Left ventricle myocardium inferior (tissue), 1 donor: ENCODE data around the gene CFAP141. TPM values are rescaled to one million over a fixed set of nuclear protein-coding genes. Genes with fewer than 3 reads are reported as not detected.

Experiments
- DNase-seq: peaks from one replicate; pipeline ENCODE4 v3.0.0-alpha.2; 2020
- H3K27ac ChIP-seq: fragments of 200-600 bp; replicated peaks from 2 replicates; pipeline ENCODE4 v1.8.0; 2021
- H3K27me3 ChIP-seq: fragments of 200-600 bp; 2 replicates; pipeline ENCODE4 v1.8.0; 2021; ENCODE audit warnings: low read depth
- H3K36me3 ChIP-seq: fragments of 200-600 bp; 2 replicates; pipeline ENCODE4 v1.8.0; 2021
- H3K4me1 ChIP-seq: fragments of 200-600 bp; 2 replicates; pipeline ENCODE4 v1.8.0; 2021
- H3K4me3 ChIP-seq: fragments of 200-600 bp; 2 replicates; pipeline ENCODE4 v1.8.0; 2021; ENCODE audit warnings: mild to moderate bottlenecking, moderate library complexity
- H3K9me3 ChIP-seq: fragments of 200-600 bp; replicated peaks from 2 replicates; pipeline ENCODE4 v1.8.0; 2021
- CTCF ChIP-seq: fragments of 200-600 bp; IDR thresholded peaks from 2 replicates; pipeline ENCODE4 v1.8.0; 2021; ENCODE audit warnings: antibody characterized with exemption, mild to moderate bottlenecking, borderline replicate concordance
- intact Hi-C: fragments of 100-400 bp; cut with micrococcal nuclease; formaldehyde crosslinking; loops from one replicate; pipeline ENCODE4 v1.11.0; 2022
- total RNA-seq: library from RNA; stranded (reverse); fragmentation: NEBNext Ultra II Directional; extraction: Animal tissue kit (Norgen Biotek cat#: 25700); gene quantifications from one replicate; pipeline ENCODE4 v1.2.1, GENCODE V29; 2021
- donor health status: DM: no; HTN: yes; CAD: no; lungs with severe emphysema.

Gene CFAP141
- total RNA-seq, 1 donor from 2014 or later, result not detected

GRCh38 chr1:154220071-154220969, 14.2 kb upstream of the CFAP141 start, which contains the start of gene UBAP2L:
Gene UBAP2L, plus strand, starts transcription at chr1:154220955. Its CDS starts 4,169 bp downstream, at chr1:154225124.
- peak; percentile 99 for DNase-seq
- intact Hi-C loops, result no loop called here
- no peak for TF ChIP-seq CTCF
- H3K4me3 ChIP-seq, result peak within 1 kb of the TSS; percentile 87
- no peaks in the 10 kb centered on the region for H3K9me3 ChIP-seq
- H3K36me3 ChIP-seq, result peaks cover 29% of the 10 kb centered on the region
- H3K27ac ChIP-seq, result peak within 1 kb of the TSS; percentile 98
- H3K4me1 ChIP-seq, result peaks cover 79% of the 10 kb centered on the region
- no peaks in the 10 kb centered on the region for H3K27me3 ChIP-seq

GRCh38 chr1:154219541-154219940, 13.4 kb upstream of the CFAP141 start:
- intact Hi-C loops, result no loop called here
- no peaks in the 10 kb centered on the region for H3K9me3 ChIP-seq
- H3K36me3 ChIP-seq, result peaks cover 29% of the 10 kb centered on the region
- no peaks in the 10 kb centered on the region for H3K27me3 ChIP-seq
- H3K4me1 ChIP-seq, result peaks cover 72% of the 10 kb centered on the region
- peak overlapping the region; percentile 87 for H3K4me3 ChIP-seq
- peak overlapping the region; percentile 98 for H3K27ac ChIP-seq
- no peak for DNase-seq
- TF ChIP-seq CTCF, result no peak

GRCh38 chr1:154218545-154218944, 12.4 kb upstream of the CFAP141 start:
- Histone ChIP-seq H3K27me3 (no peaks in the 10 kb centered on the region), H3K4me3 (peak overlapping the region; percentile 87), H3K4me1 (peaks cover 62% of the 10 kb centered on the region), H3K9me3 (no peaks in the 10 kb centered on the region), H3K36me3 (peaks cover 39% of the 10 kb centered on the region), H3K27ac (no peak overlapping the region)
- no peak for DNase-seq
- no peak for TF ChIP-seq CTCF
- intact Hi-C loops, result no loop called here

GRCh38 chr1:154213274-154213673, 7.1 kb upstream of the CFAP141 start:
- Histone ChIP-seq H3K27ac (peak overlapping the region; percentile 9), H3K9me3 (no peaks in the 10 kb centered on the region), H3K27me3 (no peaks in the 10 kb centered on the region), H3K36me3 (peaks cover 85% of the 10 kb centered on the region), H3K4me3 (no peak overlapping the region), H3K4me1 (peaks cover 39% of the 10 kb centered on the region)
- no peak for DNase-seq
- intact Hi-C loops, result no loop called here
- no peak for TF ChIP-seq CTCF

- no peak for TF ChIP-seq CTCF
- Histone ChIP-seq H3K27ac (peak overlapping the region; percentile 68), H3K4me1 (peaks cover 28% of the 10 kb centered on the region), H3K9me3 (no peaks in the 10 kb centered on the region), H3K4me3 (no peak overlapping the region), H3K27me3 (no peaks in the 10 kb centered on the region), H3K36me3 (peaks cover 85% of the 10 kb centered on the region)
- intact Hi-C loops, result no loop called here
- peak; percentile 31 for DNase-seq
Observed at GRCh38 chr1:154212083-154212482, 6.0 kb upstream of the CFAP141 start.
